Tibial nerve (tissue), 4 donors: ENCODE results near the gene CXXC4. TPM values are rescaled to one million over a fixed set of nuclear protein-coding genes. Genes with fewer than 3 reads are reported as not detected.

Experiments used
- DNase-seq, 2 donors: peaks; one replicate each; pipeline ENCODE4 v3.0.0-alpha.2; 2019; ENCODE audit warnings: low spot score in 2 of 2
- H3K27ac ChIP-seq, 4 donors: fragments of 200-600 bp; sonication (generic) in 3 of 4; one replicate each; pipeline ENCODE4 v1.5.1; 2017 to 2019; ENCODE audit warnings: mild to moderate bottlenecking in 1 of 4
- H3K27me3 ChIP-seq, 2 donors: fragments of 200-600 bp; sonication (generic) in 1 of 2; one replicate each; pipeline versions ENCODE4 v1.5.1 to v1.6.0; 2017 to 2019
- H3K36me3 ChIP-seq, 3 donors: fragments of 200-600 bp; sonication (generic); one replicate each; pipeline ENCODE4 v1.5.1; 2018 to 2019
- H3K4me1 ChIP-seq, 4 donors: fragments of 200-600 bp; sonication (generic) in 3 of 4; one replicate each; pipeline ENCODE4 v1.5.1; 2017 to 2019
- H3K4me3 ChIP-seq, 4 donors: fragments of 200-600 bp; sonication (generic) in 3 of 4; one replicate each; pipeline ENCODE4 v1.5.1; 2017 to 2019; ENCODE audit warnings: mild to moderate bottlenecking in 1 of 4, moderate library complexity in 1 of 4
- H3K9me3 ChIP-seq, 4 donors: fragments of 200-600 bp; sonication (generic) in 3 of 4; one replicate each; pipeline ENCODE4 v1.5.1; 2017 to 2019
- CTCF ChIP-seq, 5 experiments: fragments of 200-600 bp in 3 of 5; fragments of 450-650 bp in 2 of 5; sonication (generic) in 3 of 5; IDR thresholded peaks; one replicate each; pipeline ENCODE4 v1.5.1; 2016 to 2019; ENCODE audit warnings: antibody characterized with exemption in 5 of 5, mild to moderate bottlenecking in 3 of 5, moderate library complexity in 2 of 5
- EP300 ChIP-seq, 2 donors: sonication (generic); formaldehyde crosslinking; IDR thresholded peaks; one replicate each; pipeline ENCODE4 v1.6.1; 2017; ENCODE audit warnings: antibody characterized with exemption in 2 of 2, mild to moderate bottlenecking in 1 of 2
- POLR2A ChIP-seq, 2 donors: fragments of 450-650 bp; IDR thresholded peaks; one replicate each; pipeline ENCODE4 v1.6.1; 2017; ENCODE audit warnings: antibody characterized with exemption in 2 of 2, mild to moderate bottlenecking in 2 of 2, moderate library complexity in 2 of 2
- WGBS, 2 donors: methylation state at CpG; one replicate each; pipeline ENCODE4 v1.1.5; 2018; 5-methylcytosine and 5-hydroxymethylcytosine counted together
- total RNA-seq, 4 donors: library from RNA; depleted of rRNA; stranded (reverse); fragments of >200 nt; gene quantifications; one replicate each; pipeline ENCODE4 v1.1.0, GENCODE V29; 2016

Gene CXXC4
- total RNA-seq, 4 donors from 2014 or later: 2.5 to 4.2 (median 3.1) TPM

GRCh38 chr4:104421566-104421965, 73.1 kb downstream of the CXXC4 start:
- TF ChIP-seq EP300 (IDR thresholded peaks at IDR 0.05): no peak
- no peak for TF ChIP-seq CTCF (IDR thresholded peaks at IDR 0.05)
- no peak for TF ChIP-seq POLR2A (IDR thresholded peaks at IDR 0.05)
- WGBS, 2 donors: 80 to 82% methylated on average over 2 of the region's 2 CpGs

GRCh38 chr4:104420766-104421165, 73.9 kb downstream of the CXXC4 start:
- no peak overlapping the region for H3K27ac ChIP-seq
- WGBS, 2 donors: 19 to 24% methylated on average over 5 of the region's 5 CpGs
- peaks cover 0 to 19% (median 1%) of the 10 kb centered on the region in 4 donors for H3K4me1 ChIP-seq
- H3K36me3 ChIP-seq: no peaks in the 10 kb centered on the region
- H3K9me3 ChIP-seq: no peaks in the 10 kb centered on the region
- DNase-seq: no peak
- H3K4me3 ChIP-seq: no peak overlapping the region
- TF ChIP-seq EP300 (IDR thresholded peaks at IDR 0.05) (no peak), POLR2A (IDR thresholded peaks at IDR 0.05) (no peak), CTCF (IDR thresholded peaks at IDR 0.05) (no peak)
- no peaks in the 10 kb centered on the region for H3K27me3 ChIP-seq

More at GRCh38 chr4:104421566-104421965, 73.1 kb downstream of the CXXC4 start:
- H3K27ac ChIP-seq: no peak overlapping the region
- H3K27me3 ChIP-seq: no peaks in the 10 kb centered on the region
- peaks cover 0 to 19% (median 1%) of the 10 kb centered on the region in 4 donors for H3K4me1 ChIP-seq
- DNase-seq: no peak
- H3K4me3 ChIP-seq: no peak overlapping the region
- no peaks in the 10 kb centered on the region for H3K9me3 ChIP-seq
- H3K36me3 ChIP-seq: no peaks in the 10 kb centered on the region
